ENCODE results near the gene RBMS3.

RBMS3 gene

GRCh38 chr3:29279286-29279685, 1.6 kb upstream of the RBMS3 start:
- DNase-seq, result no peak

GRCh38 chr3:29279806-29280205, 1.1 kb upstream of the RBMS3 start:
- DNase-seq, result no peak

- DNase-seq, result no peak
Measured at GRCh38 chr3:29281094-29281343, 148 bp downstream of the RBMS3 start.

GRCh38 chr3:29281344-29282241, 722 bp downstream of the RBMS3 start:
- DNase-seq, result no peak

GRCh38 chr3:29282427-29283230, 1.8 kb downstream of the RBMS3 start:
- DNase-seq, result no peak

- DNase-seq, result no peak
Measured at GRCh38 chr3:29283231-29284119, 2.6 kb downstream of the RBMS3 start.

- DNase-seq, result no peak
Measured at GRCh38 chr3:29284497-29284896, 3.6 kb downstream of the RBMS3 start.

- no peak for DNase-seq
Measured at GRCh38 chr3:29285471-29286071, 4.7 kb downstream of the RBMS3 start.

- no peak for DNase-seq
Measured at GRCh38 chr3:29286478-29287240, 5.8 kb downstream of the RBMS3 start.

- DNase-seq, result no peak
Measured at GRCh38 chr3:29290596-29290995, 9.7 kb downstream of the RBMS3 start.

GRCh38 chr3:29291260-29291981, 10.6 kb downstream of the RBMS3 start:
- no peak for DNase-seq

GRCh38 chr3:29291982-29292363, 11.1 kb downstream of the RBMS3 start:
- no peak for DNase-seq

GRCh38 chr3:29293421-29293820, 12.6 kb downstream of the RBMS3 start:
- DNase-seq, result no peak

GRCh38 chr3:29297998-29298397, 17.1 kb downstream of the RBMS3 start:
- no peak for DNase-seq

GRCh38 chr3:29301332-29302019, 20.6 kb downstream of the RBMS3 start:
- no peak for DNase-seq

GRCh38 chr3:29302619-29303018, 21.7 kb downstream of the RBMS3 start:
- no peak for DNase-seq

- DNase-seq, result no peak
Measured at GRCh38 chr3:29307295-29307694, 26.4 kb downstream of the RBMS3 start.

GRCh38 chr3:29310865-29311264, 30.0 kb downstream of the RBMS3 start:
- no peak for DNase-seq

- DNase-seq, result no peak
Measured at GRCh38 chr3:29311795-29312194, 30.9 kb downstream of the RBMS3 start.

GRCh38 chr3:29312395-29312794, 31.5 kb downstream of the RBMS3 start:
- no peak for DNase-seq

- no peak for DNase-seq
Measured at GRCh38 chr3:29312960-29313452, 32.1 kb downstream of the RBMS3 start.

Data from NCI-H1436 treated with DMSO at 0.1 percent for 48 hours (cell line).